ENCODE data around the gene CNRIP1. TPM values are rescaled to one million over a fixed set of nuclear protein-coding genes. Genes with fewer than 3 reads are reported as not detected.

Gene CNRIP1
- polyA plus RNA-seq, 2 of the 4 experiments (the other 2 are of a cell fraction) = 0.93 to 2.9 TPM

- ChIA-PET CTCF (interaction anchor here (1.2 kb wide), 1 partner anchor 16 kb away, joined by 3 read pairs; no protein-coding TSS in a partner anchor), POLR2A (no interaction called here)
- DNase-seq (ENCODE audit: low read depth in 1 of 2, low spot score in 1 of 2) (no peak), ATAC-seq (no peak), FAIRE-seq (no peak)
- no peak overlapping the region for H3K4me3 ChIP-seq
- H3K4me1 ChIP-seq = no peaks in the 10 kb centered on the region
- H3K27ac ChIP-seq = no peak overlapping the region
- TF ChIP-seq USF2 (IDR thresholded peaks at IDR 0.05) (no peak), EHF (CRISPR knock-in tag; IDR thresholded peaks at IDR 0.05) (no peak), CHD2 (IDR thresholded peaks at IDR 0.05; ENCODE audit: low read length, partially characterized antibody) (no peak), TP53 (CRISPR knock-in tag; IDR thresholded peaks at IDR 0.05) (no peak), MYC (IDR thresholded peaks at IDR 0.05; ENCODE audit: borderline replicate concordance, low read length) (no peak), ZSCAN20 (CRISPR knock-in tag; IDR thresholded peaks at IDR 0.05) (no peak), MAZ (IDR thresholded peaks at IDR 0.05; ENCODE audit: borderline replicate concordance, low read depth, low read length) (no peak), E2F6 (IDR thresholded peaks at IDR 0.05; ENCODE audit: borderline replicate concordance, low read depth) (no peak), POLR2A (IDR thresholded peaks at IDR 0.05; ENCODE audit: low read length) (no peak), CHD4 (IDR thresholded peaks at IDR 0.05; ENCODE audit: borderline replicate concordance) (no peak), HES2 (IDR thresholded peaks at IDR 0.05) (no peak), BHLHE40 (IDR thresholded peaks at IDR 0.05; ENCODE audit: low read depth, low read length) (no peak), ESRRA (IDR thresholded peaks at IDR 0.05; ENCODE audit: borderline replicate concordance, low read length) (no peak), ZFP36 (IDR thresholded peaks at IDR 0.05; ENCODE audit: borderline replicate concordance, partially characterized antibody) (no peak), EP300 (IDR thresholded peaks at IDR 0.05) (no peak), TFCP2L1 (CRISPR knock-in tag; IDR thresholded peaks at IDR 0.05) (no peak)
- H3K9me3 ChIP-seq = no peaks in the 10 kb centered on the region
- WGBS (ENCODE audit: missing lambda C conversion rate) = 61% methylated on average over 10 of the region's 10 CpGs
- H3K4me2 ChIP-seq = no peak overlapping the region
Observed at GRCh38 chr2:68369337-68369734, 49.6 kb upstream of the CNRIP1 start.

GRCh38 chr2:68368654-68369336 lies 49.0 kb upstream of the CNRIP1 start:
- no peak for FAIRE-seq
- 66% methylated on average over 6 of the region's 6 CpGs for WGBS (ENCODE audit: missing lambda C conversion rate)
- H3K4me3 ChIP-seq = no peak overlapping the region
- H3K27ac ChIP-seq = no peak overlapping the region
- peak; percentile 52 to 61; a peak in 5 of 6 replicates for ATAC-seq
- no peaks in the 10 kb centered on the region for H3K4me1 ChIP-seq
- no peak overlapping the region for H3K4me2 ChIP-seq
- DNase-seq (ENCODE audit: low read depth in 1 of 2, low spot score in 1 of 2) = peak in 1 of 2 experiments; percentile 27
- no peak for TF ChIP-seq NR3C1 (IDR thresholded peaks at IDR 0.05)
- no peak for TF ChIP-seq ESRRA (IDR thresholded peaks at IDR 0.05; ENCODE audit: borderline replicate concordance, low read length)
- no peak for TF ChIP-seq FOSL2 (IDR thresholded peaks at IDR 0.05)
- TF ChIP-seq FOSL2 (CRISPR knock-in tag; IDR thresholded peaks at IDR 0.05) = no peak
- TF ChIP-seq SREBF2 (IDR thresholded peaks at IDR 0.05) = no peak
- TF ChIP-seq POLR2AphosphoS2 (conservative IDR thresholded peaks at IDR 0.05; ENCODE audit: low read length) = no peak
- TF ChIP-seq TP53 (CRISPR knock-in tag; IDR thresholded peaks at IDR 0.05) = no peak
- no peak for TF ChIP-seq BCL3 (IDR thresholded peaks at IDR 0.05)
- no peak for TF ChIP-seq MAX (IDR thresholded peaks at IDR 0.05)
- no peak for TF ChIP-seq RFX5 (IDR thresholded peaks at IDR 0.05)
- no peak for TF ChIP-seq ZNF302 (CRISPR knock-in tag; IDR thresholded peaks at IDR 0.05)
- H3K9me3 ChIP-seq = no peaks in the 10 kb centered on the region
- POLR2A ChIA-PET = no interaction called here
- CTCF ChIA-PET = interaction anchor here (0.9 to 1.2 kb wide), 2 partner anchors 17 to 28 kb away, joined by 3 read pairs; no protein-coding TSS in a partner anchor

All from A549 (cell line).